ENCODE data around the gene HDHD2. TPM values are rescaled to one million over a fixed set of nuclear protein-coding genes. Genes with fewer than 3 reads are reported as not detected.

Gene HDHD2
- total and polyA plus RNA-seq, 2 of the 13 experiments (the other 11 are each of a cell fraction or from before 2014, with no cell fraction given), result 10.2 to 34.7 TPM

- TF ChIP-seq DBP (CRISPR knock-in tag; IDR thresholded peaks at IDR 0.05; ENCODE audit: not compliant biosample characterization), result no peak
- no peak for TF ChIP-seq FIP1L1 (IDR thresholded peaks at IDR 0.05; ENCODE audit: borderline replicate concordance, insufficient read depth, low read depth, low read length)
- no peak for TF ChIP-seq BATF2 (CRISPR knock-in tag; IDR thresholded peaks at IDR 0.05)
- TF ChIP-seq PAX8 (CRISPR knock-in tag; IDR thresholded peaks at IDR 0.05; ENCODE audit: borderline replicate concordance), result no peak
- TF ChIP-seq PHB2 (IDR thresholded peaks at IDR 0.05; ENCODE audit: partially characterized antibody), result no peak
These were observed 22.2 kb upstream of the HDHD2 start (continued) for GRCh38 chr18:47172476-47172875.

GRCh38 chr18:47168913-47169312, 18.6 kb upstream of the HDHD2 start:
- H3K9ac ChIP-seq (ENCODE audit: insufficient read depth, low read depth, low read length), result no peak overlapping the region
- H3K27ac ChIP-seq (ENCODE audit: extremely low read length, insufficient read depth, low read length), result no peak overlapping the region
- H3K9me3 ChIP-seq (ENCODE audit: low read length), result no peaks in the 10 kb centered on the region
- ATAC-seq, result no peak
- ChIA-PET CTCF (ENCODE audit: low intra/inter-chr PET ratio, low total read pairs) (no interaction called here), POLR2A (no interaction called here)
- H3K27me3 ChIP-seq (ENCODE audit: control insufficient read depth in 1 of 2, insufficient read depth in 2 of 2, low read length in 2 of 2), result no peaks in the 10 kb centered on the region
- H3K4me1 ChIP-seq (ENCODE audit: insufficient read depth, low read length), result peaks cover 17% of the 10 kb centered on the region
- no TSS peak for BruUV-seq (replicated peaks)
- no peak for FAIRE-seq
- intact Hi-C loops (cut with micrococcal nuclease; ENCODE audit: unreplicated experiment) (no loop called here), in situ Hi-C loops (cut with HindIII; ENCODE audit: extremely low pct_ligation_motif_present, low pct_unique_long_range_greater_than_20kb) (no loop called here)
- peaks cover 19% of the 10 kb centered on the region for H4K20me1 ChIP-seq (ENCODE audit: insufficient read depth, low read length)
- H3K79me2 ChIP-seq (ENCODE audit: insufficient read depth, low read length), result peaks cover 87% of the 10 kb centered on the region
- peaks cover 1 to 16% of the 10 kb centered on the region in 2 experiments; a peak in 3 of 5 replicates for H3K36me3 ChIP-seq (replicated peaks in 1 of 2; ENCODE audit: control insufficient read depth in 1 of 2, insufficient read depth in 2 of 2, low read length in 2 of 2)
- no peak overlapping the region for H2AFZ ChIP-seq (ENCODE audit: low read length)
- no peak overlapping the region for H3K4me2 ChIP-seq (ENCODE audit: low read depth, low read length)
- no peak overlapping the region for H3K4me3 ChIP-seq (replicated peaks in 1 of 3; ENCODE audit: insufficient read depth in 1 of 3, low read depth in 2 of 3, low read length in 3 of 3)
- DNase-seq (ENCODE audit: low spot score), result no peak
- WGBS (ENCODE audit: low lambda C conversion rate), result 100% methylated on average over 1 of the region's 1 CpG
- TF ChIP-seq ZNF567 (CRISPR knock-in tag; IDR thresholded peaks at IDR 0.05; ENCODE audit: borderline replicate concordance), result no peak
- no peak for TF ChIP-seq MXD4 (CRISPR knock-in tag; IDR thresholded peaks at IDR 0.05)
- no peak for TF ChIP-seq MTF1 (CRISPR knock-in tag; IDR thresholded peaks at IDR 0.05)
- no peak for TF ChIP-seq ZNF3 (CRISPR knock-in tag; IDR thresholded peaks at IDR 0.05)
- no peak for TF ChIP-seq SYNCRIP (IDR thresholded peaks at IDR 0.05; ENCODE audit: insufficient read depth, low read depth, low read length)
- TF ChIP-seq HOXA9 (CRISPR knock-in tag; IDR thresholded peaks at IDR 0.05; ENCODE audit: borderline replicate concordance), result no peak
- no peak for TF ChIP-seq GABPB1 (CRISPR knock-in tag; IDR thresholded peaks at IDR 0.05)
- TF ChIP-seq ZNF326 (CRISPR knock-in tag; IDR thresholded peaks at IDR 0.05; ENCODE audit: borderline replicate concordance), result no peak
- no peak for TF ChIP-seq ZBTB7A (CRISPR knock-in tag; IDR thresholded peaks at IDR 0.05)
- no peak for TF ChIP-seq ZNF574 (CRISPR knock-in tag; IDR thresholded peaks at IDR 0.05)
- no peak for TF ChIP-seq GRHL1 (CRISPR knock-in tag; conservative IDR thresholded peaks at IDR 0.05)
- TF ChIP-seq ZFP37 (CRISPR knock-in tag; IDR thresholded peaks at IDR 0.05; ENCODE audit: borderline replicate concordance), result no peak
- TF ChIP-seq ZNF737 (CRISPR knock-in tag; IDR thresholded peaks at IDR 0.05; ENCODE audit: borderline replicate concordance), result no peak
